Keratinocyte (primary cell): ENCODE data around the gene PEPD.
"Not testable (repeated sequence)": the region's sequence is repeated elsewhere in the genome, so short reads cannot be mapped to it uniquely, and the experiment has no call there.

Source experiments
- CTCF ChIP-seq, 3 experiments: IDR thresholded peaks in 1 of 3; conservative IDR thresholded peaks in 1 of 3; optimal IDR thresholded peaks in 1 of 3; 2 replicates in 2 of 3; 3 replicates in 1 of 3; pipeline versions ENCODE3 to v1.5.1; 2011; ENCODE audit warnings: low read length in 3 of 3, mild to moderate bottlenecking in 3 of 3, moderate library complexity in 2 of 3, control low read depth in 1 of 3, inconsistent platforms in 1 of 3; ENCODE audit not compliant: insufficient read depth in 2 of 3; ENCODE audit errors: extremely low read depth in 1 of 3
- EZH2 ChIP-seq: IDR thresholded peaks from one replicate; pipeline ENCODE4 v1.6.1; 2012; ENCODE audit warnings: inconsistent platforms, mild to moderate bottlenecking, low read length, moderate library complexity

DNA sequence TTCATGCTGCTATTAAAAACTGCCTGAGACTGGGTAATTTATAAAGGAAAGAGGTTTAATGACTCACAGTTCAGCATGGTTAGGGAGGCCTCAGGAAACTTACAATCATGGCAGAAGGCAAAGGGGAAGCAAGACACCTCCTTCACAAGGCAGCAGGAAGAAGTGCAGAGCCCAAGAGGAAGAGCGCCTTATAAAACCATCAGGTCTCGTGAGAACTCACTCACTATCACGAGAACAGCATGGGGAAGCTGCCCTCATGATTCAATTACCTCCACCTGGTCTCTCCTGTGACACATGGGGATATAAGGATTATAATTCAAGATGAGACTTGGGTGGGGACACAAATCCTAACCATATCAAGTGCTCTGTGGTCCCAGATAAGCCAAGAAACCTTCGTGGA lies 34.1 kb upstream of the PEPD start:
- not testable (repeated sequence) for TF ChIP-seq CTCF (optimal IDR thresholded peaks at IDR 0.05 in 1 of 3, IDR thresholded peaks at IDR 0.05 in 1 of 3, conservative IDR thresholded peaks at IDR 0.05 in 1 of 3; ENCODE audit: extremely low read depth in 1 of 3, insufficient read depth in 2 of 3, low read length in 3 of 3); EZH2
